Measurements from ENCODE around the gene KCNS3.
"Not testable (repeated sequence)": the region's sequence is repeated elsewhere in the genome, so short reads cannot be mapped to it uniquely, and the experiment has no call there.

The KCNS3 gene

GRCh38 chr2:17960925-17961324 lies 82.5 kb downstream of the KCNS3 start:
- H3K4me3 ChIP-seq (ENCODE audit: low read length) = no peak overlapping the region
- no peaks in the 10 kb centered on the region for H3K4me1 ChIP-seq (ENCODE audit: control insufficient read depth, low read length)
- H3K9me2 ChIP-seq (replicated peaks; ENCODE audit: control insufficient read depth, low read length) = no peaks in the 10 kb centered on the region
- H3K9me3 ChIP-seq (ENCODE audit: control insufficient read depth, insufficient read depth, low read length) = no peaks in the 10 kb centered on the region
- no peak overlapping the region for H3K27ac ChIP-seq (ENCODE audit: low read depth, low read length)
- no peaks in the 10 kb centered on the region for H3K79me2 ChIP-seq (ENCODE audit: control insufficient read depth, low read length)
- H3K36me3 ChIP-seq (ENCODE audit: control insufficient read depth, low read length) = no peaks in the 10 kb centered on the region
- H4K20me1 ChIP-seq (ENCODE audit: control insufficient read depth, insufficient read depth, low read depth, low read length) = no peaks in the 10 kb centered on the region
- TF ChIP-seq EZH2phosphoT487 (IDR thresholded peaks at IDR 0.05; ENCODE audit: borderline replicate concordance, low read length) = no peak
- TF ChIP-seq, protein P1, sequence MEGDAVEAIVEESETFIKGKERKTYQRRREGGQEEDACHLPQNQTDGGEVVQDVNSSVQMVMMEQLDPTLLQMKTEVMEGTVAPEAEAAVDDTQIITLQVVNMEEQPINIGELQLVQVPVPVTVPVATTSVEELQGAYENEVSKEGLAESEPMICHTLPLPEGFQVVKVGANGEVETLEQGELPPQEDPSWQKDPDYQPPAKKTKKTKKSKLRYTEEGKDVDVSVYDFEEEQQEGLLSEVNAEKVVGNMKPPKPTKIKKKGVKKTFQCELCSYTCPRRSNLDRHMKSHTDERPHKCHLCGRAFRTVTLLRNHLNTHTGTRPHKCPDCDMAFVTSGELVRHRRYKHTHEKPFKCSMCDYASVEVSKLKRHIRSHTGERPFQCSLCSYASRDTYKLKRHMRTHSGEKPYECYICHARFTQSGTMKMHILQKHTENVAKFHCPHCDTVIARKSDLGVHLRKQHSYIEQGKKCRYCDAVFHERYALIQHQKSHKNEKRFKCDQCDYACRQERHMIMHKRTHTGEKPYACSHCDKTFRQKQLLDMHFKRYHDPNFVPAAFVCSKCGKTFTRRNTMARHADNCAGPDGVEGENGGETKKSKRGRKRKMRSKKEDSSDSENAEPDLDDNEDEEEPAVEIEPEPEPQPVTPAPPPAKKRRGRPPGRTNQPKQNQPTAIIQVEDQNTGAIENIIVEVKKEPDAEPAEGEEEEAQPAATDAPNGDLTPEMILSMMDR (IDR thresholded peaks at IDR 0.05; ENCODE audit: low read depth, low read length, poor library complexity, severe bottlenecking) = no peak
- no peak overlapping the region for H3K4me2 ChIP-seq (ENCODE audit: low read length)
- 0 out of 2 replicates have a peak, but pooled peaks cover 5% of the 10 kb centered on the region for H3K27me3 ChIP-seq (ENCODE audit: control insufficient read depth, low read length)
- no peaks in the 10 kb centered on the region for H3F3A ChIP-seq (ENCODE audit: control insufficient read depth, insufficient read depth)

GRCh38 chr2:17961789-17962188 lies 83.3 kb downstream of the KCNS3 start:
- H3K9me3 ChIP-seq (ENCODE audit: control insufficient read depth, insufficient read depth, low read length) = no peaks in the 10 kb centered on the region
- no peak overlapping the region for H3K4me3 ChIP-seq (ENCODE audit: low read length)
- no peaks in the 10 kb centered on the region for H3K79me2 ChIP-seq (ENCODE audit: control insufficient read depth, low read length)
- no peaks in the 10 kb centered on the region for H3K9me2 ChIP-seq (replicated peaks; ENCODE audit: control insufficient read depth, low read length)
- H3K27me3 ChIP-seq (ENCODE audit: control insufficient read depth, low read length) = no peaks in the 10 kb centered on the region
- no peaks in the 10 kb centered on the region for H3F3A ChIP-seq (ENCODE audit: control insufficient read depth, insufficient read depth)
- H4K20me1 ChIP-seq (ENCODE audit: control insufficient read depth, insufficient read depth, low read depth, low read length) = no peaks in the 10 kb centered on the region
- peaks cover 4% of the 10 kb centered on the region for H3K4me1 ChIP-seq (ENCODE audit: control insufficient read depth, low read length)
- no peak overlapping the region for H3K4me2 ChIP-seq (ENCODE audit: low read length)
- H3K36me3 ChIP-seq (ENCODE audit: control insufficient read depth, low read length) = no peaks in the 10 kb centered on the region
- TF ChIP-seq, protein P1 (IDR thresholded peaks at IDR 0.05; ENCODE audit: low read depth, low read length, poor library complexity, severe bottlenecking) = no peak
- no peak for TF ChIP-seq EZH2phosphoT487 (IDR thresholded peaks at IDR 0.05; ENCODE audit: borderline replicate concordance, low read length)
- no peak overlapping the region for H3K27ac ChIP-seq (ENCODE audit: low read depth, low read length)

DNA sequence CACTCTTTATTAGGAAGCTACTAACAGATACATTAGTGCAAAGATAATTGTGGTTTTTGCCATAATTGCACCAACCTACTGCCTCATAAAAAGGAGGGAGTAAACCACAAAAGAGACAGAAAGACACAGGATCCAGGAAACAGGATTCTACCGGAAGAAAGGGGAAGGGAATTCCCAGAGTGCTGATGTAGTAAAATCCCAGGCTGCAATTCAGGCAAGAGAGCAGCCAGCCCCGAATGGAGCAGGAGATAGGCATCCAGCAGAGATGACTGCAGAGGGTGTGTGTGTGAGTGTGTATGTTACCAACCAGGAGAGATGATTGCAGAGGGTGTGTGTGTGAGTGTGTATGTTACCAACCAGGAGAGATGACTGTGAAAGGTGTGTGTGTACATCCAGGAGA lies 84.4 kb downstream of the KCNS3 start:
- TF ChIP-seq, protein P1 (IDR thresholded peaks at IDR 0.05; ENCODE audit: low read depth, low read length, poor library complexity, severe bottlenecking) = no peak
- no peak for TF ChIP-seq EZH2phosphoT487 (IDR thresholded peaks at IDR 0.05; ENCODE audit: borderline replicate concordance, low read length)
- Histone ChIP-seq H3K79me2 (ENCODE audit: control insufficient read depth, low read length) (no peaks in the 10 kb centered on the region), H3K4me2 (ENCODE audit: low read length) (no peak overlapping the region), H3F3A (ENCODE audit: control insufficient read depth, insufficient read depth) (no peaks in the 10 kb centered on the region), H3K4me1 (ENCODE audit: control insufficient read depth, low read length) (peaks cover 9% of the 10 kb centered on the region), H3K36me3 (ENCODE audit: control insufficient read depth, low read length) (no peaks in the 10 kb centered on the region), H3K9me2 (replicated peaks; ENCODE audit: control insufficient read depth, low read length) (no peaks in the 10 kb centered on the region), H3K9me3 (ENCODE audit: control insufficient read depth, insufficient read depth, low read length) (no peaks in the 10 kb centered on the region), H3K4me3 (ENCODE audit: low read length) (no peak overlapping the region), H3K27ac (ENCODE audit: low read depth, low read length) (no peak overlapping the region), H4K20me1 (ENCODE audit: control insufficient read depth, insufficient read depth, low read depth, low read length) (no peaks in the 10 kb centered on the region), H3K27me3 (ENCODE audit: control insufficient read depth, low read length) (no peaks in the 10 kb centered on the region)

GRCh38 chr2:17963571-17963970 lies 85.1 kb downstream of the KCNS3 start:
- H3K9me2 ChIP-seq (replicated peaks; ENCODE audit: control insufficient read depth, low read length); H4K20me1 ChIP-seq (ENCODE audit: control insufficient read depth, insufficient read depth, low read depth, low read length); H3K4me1 ChIP-seq (ENCODE audit: control insufficient read depth, low read length); H3K4me2 ChIP-seq (ENCODE audit: low read length); H3F3A ChIP-seq (ENCODE audit: control insufficient read depth, insufficient read depth); H3K79me2 ChIP-seq (ENCODE audit: control insufficient read depth, low read length); H3K27ac ChIP-seq (ENCODE audit: low read depth, low read length); H3K27me3 ChIP-seq (ENCODE audit: control insufficient read depth, low read length); H3K4me3 ChIP-seq (ENCODE audit: low read length); H3K9me3 ChIP-seq (ENCODE audit: control insufficient read depth, insufficient read depth, low read length); H3K36me3 ChIP-seq (ENCODE audit: control insufficient read depth, low read length): not testable (repeated sequence)

Data from DOHH2 (cell line).